Heart right ventricle (tissue), 16 donors: ENCODE data around the gene ZFP57. TPM values are rescaled to one million over a fixed set of nuclear protein-coding genes. Genes with fewer than 3 reads are reported as not detected.
A peak's percentile ranks its signal among the peaks of the same experiment; 100 is the strongest.
"Not testable (repeated sequence)": the region's sequence is repeated elsewhere in the genome, so short reads cannot be mapped to it uniquely, and the experiment has no call there.

Source experiments
- ATAC-seq, 8 donors: fragments of 200-7000 bp; cut with Tn5 transposase; one replicate each; pipeline ENCODE4 v1.9.1; 2020; ENCODE audit warnings: mild to moderate bottlenecking in 8 of 8, moderate library complexity in 8 of 8, moderate number of reproducible peaks in 1 of 8
- DNase-seq, 2 donors: peaks; one replicate each; pipeline ENCODE4 v3.0.0-alpha.2; 2020
- H3K27ac ChIP-seq, 10 donors: fragments of 200-600 bp; sonication (generic) in 2 of 10; one replicate each; pipeline versions ENCODE4 v1.5.0 to v1.8.0; 2020 to 2022; ENCODE audit warnings: mild to moderate bottlenecking in 3 of 10
- H3K27me3 ChIP-seq, 7 donors: fragments of 200-600 bp; one replicate each; pipeline ENCODE4 v1.8.0; 2021 to 2022; ENCODE audit warnings: mild to moderate bottlenecking in 2 of 7
- H3K36me3 ChIP-seq, 9 donors: fragments of 200-600 bp; sonication (generic) in 1 of 9; one replicate each; pipeline versions ENCODE4 v1.5.0 to v1.8.0; 2020 to 2022; ENCODE audit warnings: mild to moderate bottlenecking in 2 of 9
- H3K4me1 ChIP-seq, 9 donors: fragments of 200-600 bp; sonication (generic) in 1 of 9; one replicate each; pipeline versions ENCODE4 v1.5.0 to v1.8.0; 2020 to 2022; ENCODE audit warnings: mild to moderate bottlenecking in 4 of 9
- H3K4me3 ChIP-seq, 10 donors: fragments of 200-600 bp; sonication (generic) in 2 of 10; one replicate each; pipeline versions ENCODE4 v1.5.0 to v1.8.0; 2020 to 2022; ENCODE audit warnings: mild to moderate bottlenecking in 7 of 10, moderate library complexity in 2 of 10
- H3K9me3 ChIP-seq, 11 donors: fragments of 200-600 bp in 10 of 11; sonication (generic) in 2 of 11; one replicate each; pipeline versions ENCODE4 v1.5.0 to v1.8.0; 2013 to 2022; ENCODE audit warnings: mild to moderate bottlenecking in 2 of 11, control low read depth in 1 of 11, moderate library complexity in 1 of 11
- WGBS, 2 donors: extraction: QIAGEN DNeasy Blood & Tissue Kit; methylation state at CpG; one replicate each; pipeline ENCODE4 v1.1.7; 2013; ENCODE audit warnings: inconsistent platforms in 1 of 2; 5-methylcytosine and 5-hydroxymethylcytosine counted together
- intact Hi-C, 10 donors: fragments of 100-400 bp; cut with DNase I; formaldehyde crosslinking; loops; one replicate each; pipeline versions ENCODE4 v1.11.1 to v1.14.2; 2022
- polyA plus RNA-seq, 2 donors: library from polyadenylated mRNA; stranded (reverse); fragments of 200-250 nt; gene quantifications; one replicate each; pipeline ENCODE4 v1.2.3, GENCODE V29; 2013
- total RNA-seq, 10 donors: library from RNA; stranded (reverse); fragmentation: NEBNext Ultra II Directional in 3 of 10; extraction: Animal tissue kit (Norgen Biotek cat#: 25700) in 3 of 10; gene quantifications; one replicate each; pipeline versions ENCODE4 v1.2.1 to v1.2.4, GENCODE V29; 2021 to 2023
- TF ChIP-seq, protein P1 (sequence below), 9 donors: fragments of 200-600 bp; sonication (generic) in 2 of 9; IDR thresholded peaks; one replicate each; pipeline versions ENCODE4 v1.5.0 to v1.8.0; 2021 to 2022; ENCODE audit warnings: antibody characterized with exemption in 9 of 9, mild to moderate bottlenecking in 5 of 9, moderate library complexity in 1 of 9
- donor health status: Arrhythmogenic right ventricular cardiomyopathy.
- donor health status: ischemic (EF 13 %, LVEDD 7.1; RV severe dilation, severe dysfunction).
- donor health status: healthy with polysubstance abuse.
- donor health status: DM: no; HTN: yes; CAD: no.
- donor health status: DM: no; HTN: no; CAD: no.
- donor health status: ischemic (EF 25% LVEDD 6.9; RV normal size, moderate dysfunction).
- donor health status: ischemic (EF 25% LVEDD 5.7; RV mildly dilated, moderate dysfunction).
- donor health status: healthy.
- donor health status: DM: yes; HTN: yes; CAD: no.
- donor health status: Ischemic cardiomyopathy.
- donor health status: ischemic (EF 35%, LVEDD 5.7; RV mildly dilated, moderate dysfunction).
- donor health status: nonischemic (EF 11% LVEDD 7.7; RV severe dilation, severe dysfunction).
- donor health status: DM: yes; HTN: yes; CAD: no.
- donor health status: PGD.
- donor health status: ischemic (EF 29% LVEDD 5.4; RV normal size, mild dysfunction).
- donor health status: nonischemic (EF 23%, LVEDD 6.1; RV moderate dilation, normal function).

The ZFP57 gene
- total and polyA plus RNA-seq, 12 donors: 0.06 to 14.7 (median 2.5) TPM; not detected in 7

DNA sequence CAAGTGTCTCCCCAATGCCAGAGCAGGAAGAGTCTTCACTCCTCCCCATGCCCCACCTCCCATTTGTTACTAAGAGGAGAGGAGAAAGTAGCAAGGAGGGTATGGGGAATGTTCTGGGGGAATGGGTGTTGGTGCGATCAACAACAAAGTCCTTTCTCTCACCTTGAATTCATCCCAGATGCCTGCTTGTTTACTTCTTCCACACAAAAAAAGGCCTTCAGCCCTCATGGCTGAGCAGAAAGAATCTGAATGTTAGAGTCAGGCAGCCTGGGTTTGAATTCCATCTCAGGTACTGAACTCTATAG is 14.2 kb downstream of the ZFP57 start:
- no peak for DNase-seq
- no peak overlapping the region for H3K27ac ChIP-seq
- H3K4me1 ChIP-seq: peaks cover 0 to 9% (median 0%) of the 10 kb centered on the region in 9 donors
- H3K4me3 ChIP-seq: no peak overlapping the region
- intact Hi-C loops: no loop called here
- no peaks in the 10 kb centered on the region for H3K9me3 ChIP-seq
- 85 to 90% methylated on average over 1 of the region's 1 CpG for WGBS, 2 donors
- peaks cover 0 to 56% (median 20%) of the 10 kb centered on the region in 7 donors for H3K27me3 ChIP-seq
- no peaks in the 10 kb centered on the region for H3K36me3 ChIP-seq
- TF ChIP-seq, protein P1, sequence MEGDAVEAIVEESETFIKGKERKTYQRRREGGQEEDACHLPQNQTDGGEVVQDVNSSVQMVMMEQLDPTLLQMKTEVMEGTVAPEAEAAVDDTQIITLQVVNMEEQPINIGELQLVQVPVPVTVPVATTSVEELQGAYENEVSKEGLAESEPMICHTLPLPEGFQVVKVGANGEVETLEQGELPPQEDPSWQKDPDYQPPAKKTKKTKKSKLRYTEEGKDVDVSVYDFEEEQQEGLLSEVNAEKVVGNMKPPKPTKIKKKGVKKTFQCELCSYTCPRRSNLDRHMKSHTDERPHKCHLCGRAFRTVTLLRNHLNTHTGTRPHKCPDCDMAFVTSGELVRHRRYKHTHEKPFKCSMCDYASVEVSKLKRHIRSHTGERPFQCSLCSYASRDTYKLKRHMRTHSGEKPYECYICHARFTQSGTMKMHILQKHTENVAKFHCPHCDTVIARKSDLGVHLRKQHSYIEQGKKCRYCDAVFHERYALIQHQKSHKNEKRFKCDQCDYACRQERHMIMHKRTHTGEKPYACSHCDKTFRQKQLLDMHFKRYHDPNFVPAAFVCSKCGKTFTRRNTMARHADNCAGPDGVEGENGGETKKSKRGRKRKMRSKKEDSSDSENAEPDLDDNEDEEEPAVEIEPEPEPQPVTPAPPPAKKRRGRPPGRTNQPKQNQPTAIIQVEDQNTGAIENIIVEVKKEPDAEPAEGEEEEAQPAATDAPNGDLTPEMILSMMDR (IDR thresholded peaks at IDR 0.05): no peak
- ATAC-seq: no peak

DNA sequence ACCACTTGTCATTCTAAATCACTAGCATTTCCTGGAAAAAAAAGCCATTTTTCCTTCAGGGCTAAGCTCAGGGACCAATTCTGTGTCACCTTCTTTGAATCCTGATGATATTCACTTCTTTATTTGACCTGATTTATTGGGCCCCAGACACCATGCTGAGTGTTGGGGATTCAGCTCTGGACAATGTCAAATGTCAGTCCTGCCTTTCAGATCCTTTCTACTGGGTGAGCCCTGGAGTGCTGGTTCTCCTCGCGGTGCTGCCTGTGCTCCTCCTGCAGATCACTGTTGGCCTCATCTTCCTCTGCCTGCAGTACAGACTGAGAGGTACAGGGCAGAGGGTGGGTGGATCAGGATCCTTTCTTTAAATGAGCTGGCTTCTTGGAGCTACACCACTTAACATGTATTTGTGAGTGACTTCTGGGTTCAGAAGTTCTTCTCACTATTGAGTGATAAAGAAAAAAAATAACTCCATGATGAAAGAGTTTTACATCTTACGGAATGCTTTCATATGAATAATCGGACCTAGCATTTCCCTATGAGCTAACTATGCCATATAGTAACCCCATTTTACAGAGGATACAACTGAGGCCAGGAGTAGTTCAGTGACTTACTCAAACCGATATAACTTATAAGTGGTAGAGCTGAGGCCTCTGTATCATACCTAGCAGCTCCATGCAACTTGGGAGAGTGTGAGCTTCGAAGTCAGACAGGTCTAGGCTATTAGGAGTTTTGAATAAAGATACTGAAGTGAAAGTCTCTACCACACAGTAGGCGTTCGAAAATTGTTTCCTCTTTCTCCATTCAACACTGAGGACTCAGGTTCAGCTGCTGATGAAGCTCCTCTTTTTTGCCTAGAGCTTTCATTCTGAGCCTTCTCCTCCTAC is 14.8 kb downstream of the ZFP57 start:
- H3K36me3 ChIP-seq: no peaks in the 10 kb centered on the region
- DNase-seq (peak in 1 of 2 donors; percentile 16), ATAC-seq (peak in 7 of 8 donors; percentile 55 to 83 (median 73))
- no peaks in the 10 kb centered on the region for H3K9me3 ChIP-seq
- H3K4me1 ChIP-seq: peaks cover 0 to 9% (median 0%) of the 10 kb centered on the region in 9 donors
- H3K27me3 ChIP-seq: peaks cover 0 to 58% (median 17%) of the 10 kb centered on the region in 7 donors
- intact Hi-C loops: no loop called here
- 69 to 70% methylated on average over 8 of the region's 8 CpGs for WGBS, 2 donors
- H3K27ac ChIP-seq: peak overlapping the region in 1 of 10 donors; percentile 3
- TF ChIP-seq, protein P1 (IDR thresholded peaks at IDR 0.05): no peak
- H3K4me3 ChIP-seq: no peak overlapping the region

DNA sequence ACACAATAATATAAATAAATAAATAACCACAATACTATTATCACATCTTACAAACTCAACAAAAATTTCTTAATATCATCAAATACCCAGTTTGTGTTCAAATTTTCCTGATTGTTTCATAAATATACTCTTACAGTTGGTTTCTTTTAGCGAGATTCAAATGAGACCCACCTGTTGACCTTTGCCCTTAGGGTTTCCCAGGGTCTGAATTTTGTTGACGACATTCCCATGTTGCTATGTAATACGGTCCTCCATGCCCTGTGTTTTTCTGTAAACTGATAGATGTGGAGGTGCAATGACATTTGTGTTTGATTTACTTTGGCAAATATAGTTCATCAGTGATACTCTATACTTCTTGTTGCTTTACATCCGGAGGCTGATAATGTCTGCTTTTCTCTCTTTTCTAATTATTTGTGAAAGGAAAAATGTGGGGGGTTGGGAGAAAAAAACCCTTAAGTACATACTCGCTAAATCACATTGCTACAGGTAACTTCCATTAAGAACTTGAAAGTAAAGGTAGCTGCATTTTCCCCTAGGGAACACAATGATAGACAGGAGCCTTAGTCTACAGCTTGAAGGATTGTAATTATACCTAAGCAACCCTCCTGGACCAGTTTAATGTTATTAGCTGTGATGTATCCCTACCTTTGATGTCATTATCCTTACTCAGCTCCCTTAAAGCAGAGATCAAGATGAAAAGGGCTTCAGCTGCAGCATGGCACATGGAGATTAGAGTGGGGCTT is 17.5 kb downstream of the ZFP57 start:
- intact Hi-C loops: no loop called here
- TF ChIP-seq, protein P1 (IDR thresholded peaks at IDR 0.05): no peak
- Histone ChIP-seq H3K27me3 (peaks cover 0 to 40% (median 7%) of the 10 kb centered on the region in 7 donors), H3K36me3 (no peaks in the 10 kb centered on the region), H3K4me1 (peaks cover 0 to 9% (median 0%) of the 10 kb centered on the region in 9 donors), H3K4me3 (no peak overlapping the region), H3K27ac (no peak overlapping the region), H3K9me3 (no peaks in the 10 kb centered on the region)
- ATAC-seq: no peak
- WGBS, 2 donors: 73 to 76% methylated on average over 5 of the region's 5 CpGs
- no peak for DNase-seq

DNA sequence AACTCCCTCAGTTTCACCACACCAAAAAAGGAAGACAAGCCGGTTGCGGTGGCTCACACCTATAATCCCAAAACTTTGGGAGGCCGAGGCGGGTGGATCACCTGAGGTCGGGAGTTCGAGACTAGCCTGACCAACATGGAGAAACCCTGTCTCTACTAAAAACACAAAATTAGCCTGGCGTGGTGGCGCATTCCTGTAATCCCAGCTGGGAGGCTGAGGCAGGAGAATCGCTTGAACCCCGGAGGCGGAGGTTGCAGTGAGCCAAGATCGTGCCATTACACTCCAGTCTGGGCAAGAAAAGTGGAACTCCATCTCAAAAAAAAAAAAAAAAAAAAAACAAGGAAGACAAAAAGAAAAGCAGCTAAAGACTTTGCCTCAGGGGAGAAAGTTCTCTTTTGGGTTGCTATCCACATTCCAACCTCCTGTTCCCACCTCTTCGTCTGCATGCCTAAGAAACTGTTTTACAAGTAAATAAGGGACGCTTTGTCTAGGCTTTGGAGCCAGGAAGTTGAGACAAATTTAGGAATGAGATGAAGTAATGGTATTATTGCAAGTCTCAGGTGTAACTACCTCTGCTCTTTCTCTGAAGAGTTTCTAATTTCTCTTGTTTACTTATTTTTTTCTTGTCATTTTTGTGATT is 19.3 kb downstream of the ZFP57 start:
- intact Hi-C loops, ATAC-seq, H3K36me3 ChIP-seq, DNase-seq, H3K27ac ChIP-seq, H3K4me3 ChIP-seq, H3K9me3 ChIP-seq: not testable (repeated sequence)
- 59 to 64% methylated on average over 14 of the region's 14 CpGs for WGBS, 2 donors
- H3K27me3 ChIP-seq: peaks cover 0 to 43% (median 7%) of the 10 kb centered on the region in 7 donors
- H3K4me1 ChIP-seq: peaks cover 0 to 14% (median 2%) of the 10 kb centered on the region in 9 donors
